Endothelial cell of umbilical vein (primary cell): ENCODE data around the gene DAG1. TPM values are rescaled to one million over a fixed set of nuclear protein-coding genes. Genes with fewer than 3 reads are reported as not detected.

ENCODE experiments used
- BruUV-seq: library from RNA; stranded (reverse); fragments of 400-500 nt; replicated peaks from 2 replicates; lab custom pipeline; 2021; lab: Mats Ljungman, UMichigan
- CTCF ChIA-PET: fragments of 300-600, 350-600 bp; sonication (Branson Sonifier 250); formaldehyde crosslinking; loops from one replicate; lab custom pipeline; 2021; ENCODE audit warnings: antibody characterized with exemption, inconsistent platforms; lab: Charles Lee
- POLR2A ChIA-PET: fragments of 300-600, 350-600 bp; sonication (Branson Sonifier 250); formaldehyde crosslinking; loops from one replicate; lab custom pipeline; 2021; ENCODE audit warnings: antibody characterized with exemption, inconsistent platforms; lab: Charles Lee
- DNase-seq: peaks from one replicate; pipeline ENCODE4 v3.0.0-alpha.2; 2011; ENCODE audit warnings: low read depth, low spot score
- FAIRE-seq: peaks from 2 replicates; lab custom pipeline; 2011; peaks lifted over from hg19 to GRCh38; lab: Jason Lieb, UNC
- H2AFZ ChIP-seq: 2 replicates; pipeline ENCODE4 v1.6.0; 2012; ENCODE audit warnings: low read depth, low read length, control low read depth, inconsistent platforms
- H3K27ac ChIP-seq: 2 replicates; pipeline ENCODE4 v1.5.1; 2011; ENCODE audit warnings: low read depth, mild to moderate bottlenecking, control low read depth, low read length, moderate library complexity; ENCODE audit not compliant: insufficient read depth
- H3K27me3 ChIP-seq, 2 experiments: 2 replicates each; pipeline versions ENCODE4 v1.6.0 to v1.6.1; 2011; ENCODE audit warnings: low read length in 2 of 2, mixed read lengths in 1 of 2; ENCODE audit not compliant: control insufficient read depth in 2 of 2, insufficient read depth in 2 of 2
- H3K36me3 ChIP-seq, 2 experiments: 2 replicates in 1 of 2; 3 replicates in 1 of 2; pipeline ENCODE4 v1.5.1; 2011; ENCODE audit warnings: low read length in 2 of 2, mild to moderate bottlenecking in 1 of 2, moderate library complexity in 1 of 2; ENCODE audit not compliant: control insufficient read depth in 2 of 2, insufficient read depth in 2 of 2; ENCODE audit errors: extremely low read depth in 1 of 2
- H3K4me1 ChIP-seq: 3 replicates; pipeline ENCODE4 v1.5.1; 2011; ENCODE audit warnings: mild to moderate bottlenecking, low read length; ENCODE audit not compliant: control insufficient read depth, insufficient read depth; ENCODE audit errors: extremely low read depth
- H3K4me2 ChIP-seq: 2 replicates; pipeline ENCODE4 v1.6.1; 2011; ENCODE audit warnings: low read length, control low read depth, mixed read lengths; ENCODE audit not compliant: insufficient read depth
- H3K4me3 ChIP-seq, 3 experiments: fragments of 200-600 bp in 1 of 3; sonication (generic), shearing (Covaris generic) in 1 of 3; replicated peaks in 1 of 3; 2 replicates each; pipeline ENCODE4 v1.5.1; 2011 to 2016; ENCODE audit warnings: control low read depth in 3 of 3, low read length in 3 of 3, mild to moderate bottlenecking in 2 of 3, inconsistent platforms in 1 of 3, low read depth in 1 of 3, moderate library complexity in 1 of 3; ENCODE audit not compliant: insufficient read depth in 1 of 3
- H3K79me2 ChIP-seq: 2 replicates; pipeline ENCODE4 v1.6.0; 2012; ENCODE audit warnings: low read length, inconsistent platforms; ENCODE audit not compliant: control insufficient read depth, insufficient read depth
- H3K9ac ChIP-seq: replicated peaks from 2 replicates; pipeline ENCODE3; 2011; ENCODE audit warnings: low read length, control low read depth; ENCODE audit not compliant: insufficient read depth; ENCODE audit errors: extremely low read depth
- H3K9me1 ChIP-seq: replicated peaks from 3 replicates; pipeline ENCODE4 v1.6.0; 2011; ENCODE audit warnings: mild to moderate bottlenecking, low read length; ENCODE audit not compliant: control insufficient read depth, insufficient read depth; ENCODE audit errors: extremely low read depth
- H3K9me3 ChIP-seq: replicated peaks from 2 replicates; pipeline ENCODE4 v1.5.1; 2012; ENCODE audit warnings: low read length, inconsistent platforms; ENCODE audit not compliant: control insufficient read depth, insufficient read depth
- H4K20me1 ChIP-seq: replicated peaks from 2 replicates; pipeline ENCODE3; 2011; ENCODE audit warnings: mild to moderate bottlenecking, low read length; ENCODE audit not compliant: control insufficient read depth, insufficient read depth; ENCODE audit errors: extremely low read depth
- CTCF ChIP-seq, 2 donors: IDR thresholded peaks; 1 replicate in 1 of 2; 2 replicates in 1 of 2; pipeline ENCODE4 v1.5.1; 2011; ENCODE audit warnings: low read length in 2 of 2, mild to moderate bottlenecking in 2 of 2, moderate library complexity in 2 of 2, control low read depth in 1 of 2, inconsistent platforms in 1 of 2, low read depth in 1 of 2; ENCODE audit not compliant: insufficient read depth in 1 of 2; ENCODE audit errors: extremely low read depth in 1 of 2
- EZH2 ChIP-seq: IDR thresholded peaks from 2 replicates; pipeline ENCODE4 v1.6.1; 2012; ENCODE audit warnings: borderline replicate concordance, low read depth, mild to moderate bottlenecking, moderate library complexity, low read length, inconsistent platforms; ENCODE audit not compliant: severe bottlenecking
- FOS ChIP-seq: IDR thresholded peaks from 2 replicates; pipeline ENCODE4 v1.6.1; 2011; ENCODE audit warnings: mild to moderate bottlenecking, low read length, moderate library complexity, borderline replicate concordance; ENCODE audit not compliant: insufficient read depth
- JUN ChIP-seq: IDR thresholded peaks from 2 replicates; pipeline ENCODE4 v1.6.1; 2011; ENCODE audit warnings: borderline replicate concordance, low read depth; ENCODE audit not compliant: insufficient read length, insufficient read depth
- POLR2A ChIP-seq: IDR thresholded peaks from 2 replicates; pipeline ENCODE4 v1.6.1; 2012; ENCODE audit warnings: low read depth, mild to moderate bottlenecking, control low read depth, low read length
- POLR2AphosphoS5 ChIP-seq: IDR thresholded peaks from 2 replicates; pipeline ENCODE4 v1.6.1; 2012; ENCODE audit warnings: low read depth, mild to moderate bottlenecking, control low read depth, low read length, moderate library complexity; ENCODE audit not compliant: insufficient read depth
- dilution Hi-C: fragments of 300-500 bp; cut with MboI; formaldehyde crosslinking; loops from one replicate; pipeline ENCODE4 v1.15.0; 2019; ENCODE audit warnings: low sequenced_read_pairs; ENCODE audit not compliant: extremely low pct_ligation_motif_present
- intact Hi-C: fragments of 100-400 bp; cut with micrococcal nuclease; formaldehyde crosslinking; loops from one replicate; pipeline ENCODE4 v1.10.0; 2022
- polyA plus RNA-seq, 4 experiments: library from polyadenylated mRNA; depleted of rRNA in 3 of 4; stranded (reverse) in 3 of 4; unstranded in 1 of 4; fragments of >200 nt; gene quantifications; 2 replicates each; pipeline versions ENCODE4 v1.2.1 to v1.2.3, GENCODE V29; 2011 to 2012; ENCODE audit warnings: missing spikeins in 1 of 4
- total RNA-seq: library from RNA; stranded (reverse); gene quantifications from 2 replicates; pipeline ENCODE4 v1.2.3, GENCODE V29; 2021

The DAG1 gene
- total and polyA plus RNA-seq, 2 donors (not counting 3 experiments of a cell fraction or from before 2014, with no cell fraction given) = 59.6 to 97.5 TPM

GRCh38 chr3:49456466-49456865 lies 13.6 kb upstream of the DAG1 start:
- no peaks in the 10 kb centered on the region for H3K9me3 ChIP-seq
- dilution Hi-C loops (no loop called here), intact Hi-C loops (no loop called here)
- DNase-seq (no peak), FAIRE-seq (no peak)
- no peak overlapping the region for H3K9ac ChIP-seq
- no peak overlapping the region for H3K27ac ChIP-seq
- no TSS peak for BruUV-seq
- H3K4me1 ChIP-seq = no peaks in the 10 kb centered on the region
- H3K36me3 ChIP-seq = no peaks in the 10 kb centered on the region
- no peaks in the 10 kb centered on the region for H3K79me2 ChIP-seq
- no peaks in the 10 kb centered on the region for H4K20me1 ChIP-seq
- H3K4me3 ChIP-seq = no peak overlapping the region
- ChIA-PET CTCF (interaction anchor here (1.1 to 1.7 kb wide), 3 partner anchors 7 to 285 kb away, joined by 3 to 8 read pairs (median 3); partner anchors contain the start of genes DAG1 and KLHDC8B), POLR2A (interaction anchor here (0.5 kb wide), 1 partner anchor 36 kb away, joined by 5 read pairs; no protein-coding TSS in a partner anchor)
- no peaks in the 10 kb centered on the region for H3K9me1 ChIP-seq
- no peak overlapping the region for H3K4me2 ChIP-seq
- H2AFZ ChIP-seq = no peak overlapping the region
- TF ChIP-seq JUN (no peak), EZH2 (no peak), CTCF (IDR thresholded peaks at IDR 0.05; ENCODE audit: extremely low read depth in 1 of 2, insufficient read depth in 1 of 2, low read depth in 1 of 2, low read length in 2 of 2) (no peak), FOS (no peak), POLR2AphosphoS5 (no peak), POLR2A (no peak)
- H3K27me3 ChIP-seq = no peaks in the 10 kb centered on the region
